NCI-H2227 (cell line): Measurements from ENCODE around the gene HEXIM1.

Source experiments
- DNase-seq: peaks from one replicate; lab custom pipeline; 2025; ENCODE audit not compliant: unreplicated experiment; lab: John Stamatoyannopoulos, UW

HEXIM1 gene

GRCh38 chr17:45148183-45149036 is at the start of gene HEXIM1:
HEXIM1 (plus strand) TSS chr17:45148475; CDS start chr17:45149191, 716 bp downstream.
- peak; percentile 100 for DNase-seq

GRCh38 chr17:45098869-45099616 is 49.2 kb upstream of the HEXIM1 start:
- peak; percentile 89 for DNase-seq

- DNase-seq = no peak
These were observed 46.8 kb upstream of the HEXIM1 start for GRCh38 chr17:45101546-45101882.

- DNase-seq = no peak
These were observed 46.1 kb upstream of the HEXIM1 start for GRCh38 chr17:45101883-45102811.

- no peak for DNase-seq
These were observed 45.4 kb upstream of the HEXIM1 start for GRCh38 chr17:45102856-45103255.

GRCh38 chr17:45103269-45103795 is 44.9 kb upstream of the HEXIM1 start:
- no peak for DNase-seq

GRCh38 chr17:45104029-45104428 is 44.2 kb upstream of the HEXIM1 start:
- no peak for DNase-seq

GRCh38 chr17:45104497-45104896 is 43.8 kb upstream of the HEXIM1 start:
- no peak for DNase-seq

GRCh38 chr17:45104907-45105624 is 43.2 kb upstream of the HEXIM1 start:
- DNase-seq = no peak

GRCh38 chr17:45106096-45106495 is 42.2 kb upstream of the HEXIM1 start:
- no peak for DNase-seq

- no peak for DNase-seq
These were observed 41.7 kb upstream of the HEXIM1 start for GRCh38 chr17:45106582-45106981.

GRCh38 chr17:45107293-45108010 is 40.8 kb upstream of the HEXIM1 start:
- peak; percentile 28 for DNase-seq

- no peak for DNase-seq
These were observed 40.2 kb upstream of the HEXIM1 start for GRCh38 chr17:45108051-45108450.

GRCh38 chr17:45108595-45109521 is 39.4 kb upstream of the HEXIM1 start:
- no peak for DNase-seq

GRCh38 chr17:45110676-45111611 is 37.3 kb upstream of the HEXIM1 start:
- peak; percentile 32 for DNase-seq

GRCh38 chr17:45111850-45112249 is 36.4 kb upstream of the HEXIM1 start:
- DNase-seq = no peak
